Measurements from ENCODE around the gene XYLT2.

DNA sequence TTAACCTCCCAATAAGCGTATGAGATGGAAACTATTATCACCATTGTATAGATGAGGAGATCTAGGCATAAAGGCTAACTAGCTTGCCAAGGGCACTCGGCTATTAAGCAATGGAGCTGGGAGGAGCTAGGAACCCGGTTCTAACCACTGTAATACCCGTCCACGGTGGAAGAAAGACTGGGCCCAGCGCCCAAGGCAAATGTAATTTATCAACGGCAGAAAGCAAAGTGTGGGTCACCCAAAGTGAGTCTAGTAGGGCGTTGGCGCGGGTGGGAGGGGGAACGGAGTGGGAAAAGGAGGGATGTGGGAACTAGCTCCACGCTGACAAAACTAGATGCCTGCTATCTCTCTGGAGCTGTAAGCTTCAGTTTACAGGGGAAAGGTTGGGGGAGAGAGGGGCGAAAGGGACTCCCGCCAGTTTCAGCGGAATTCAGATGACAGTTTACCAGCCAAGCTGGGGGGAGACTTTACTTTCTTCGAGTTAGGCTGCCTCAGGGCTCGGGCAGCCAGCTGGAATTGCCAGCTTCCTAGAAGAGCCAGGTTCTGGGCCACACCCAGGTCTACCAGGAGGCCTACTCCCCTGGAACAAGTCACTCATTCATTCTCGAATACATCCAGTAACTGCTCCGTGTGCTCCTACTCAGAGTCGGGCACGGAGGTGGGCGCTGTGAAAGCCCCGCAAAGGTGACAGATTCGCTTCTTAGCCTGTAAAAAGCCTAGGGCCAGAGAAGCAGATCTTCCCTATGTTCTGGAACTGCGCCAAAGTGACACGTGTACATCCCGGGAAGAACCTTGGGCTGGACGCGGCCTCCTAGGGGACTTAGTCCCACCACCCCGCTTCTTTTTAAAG, 50.6 kb downstream of the XYLT2 start:
- TF ChIP-seq, protein P1, sequence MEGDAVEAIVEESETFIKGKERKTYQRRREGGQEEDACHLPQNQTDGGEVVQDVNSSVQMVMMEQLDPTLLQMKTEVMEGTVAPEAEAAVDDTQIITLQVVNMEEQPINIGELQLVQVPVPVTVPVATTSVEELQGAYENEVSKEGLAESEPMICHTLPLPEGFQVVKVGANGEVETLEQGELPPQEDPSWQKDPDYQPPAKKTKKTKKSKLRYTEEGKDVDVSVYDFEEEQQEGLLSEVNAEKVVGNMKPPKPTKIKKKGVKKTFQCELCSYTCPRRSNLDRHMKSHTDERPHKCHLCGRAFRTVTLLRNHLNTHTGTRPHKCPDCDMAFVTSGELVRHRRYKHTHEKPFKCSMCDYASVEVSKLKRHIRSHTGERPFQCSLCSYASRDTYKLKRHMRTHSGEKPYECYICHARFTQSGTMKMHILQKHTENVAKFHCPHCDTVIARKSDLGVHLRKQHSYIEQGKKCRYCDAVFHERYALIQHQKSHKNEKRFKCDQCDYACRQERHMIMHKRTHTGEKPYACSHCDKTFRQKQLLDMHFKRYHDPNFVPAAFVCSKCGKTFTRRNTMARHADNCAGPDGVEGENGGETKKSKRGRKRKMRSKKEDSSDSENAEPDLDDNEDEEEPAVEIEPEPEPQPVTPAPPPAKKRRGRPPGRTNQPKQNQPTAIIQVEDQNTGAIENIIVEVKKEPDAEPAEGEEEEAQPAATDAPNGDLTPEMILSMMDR (IDR thresholded peaks at IDR 0.05) = no peak
- TF ChIP-seq POLR2A (IDR thresholded peaks at IDR 0.05) = no peak
